Measurements from ENCODE around the gene IFT20. TPM values are rescaled to one million over a fixed set of nuclear protein-coding genes. Genes with fewer than 3 reads are reported as not detected.

Gene IFT20
- total RNA-seq, 1 donor from 2014 or later: 24.2 TPM

- DNase-seq (ENCODE audit: low spot score) (no peak), ATAC-seq (no peak)
These were observed 2.9 kb upstream of the IFT20 start for GRCh38 chr17:28338056-28338768.

- DNase-seq (ENCODE audit: low spot score) (peak; percentile 80), ATAC-seq (peak; percentile 45)
These were observed 943 bp upstream of the IFT20 start for GRCh38 chr17:28335959-28336871.

- DNase-seq (ENCODE audit: low spot score): no peak
- no peak for ATAC-seq
These were observed 539 bp downstream of the IFT20 start for GRCh38 chr17:28334666-28335200.

- no peak for DNase-seq (ENCODE audit: low spot score)
- ATAC-seq: no peak
These were observed 1.1 kb downstream of the IFT20 start for GRCh38 chr17:28334171-28334570.

- DNase-seq (ENCODE audit: low spot score) (peak; percentile 32), ATAC-seq (no peak)
These were observed 2.1 kb downstream of the IFT20 start for GRCh38 chr17:28333083-28333746.

GRCh38 chr17:28331891-28332420 lies 3.3 kb downstream of the IFT20 start:
- no peak for ATAC-seq
- peak; percentile 32 for DNase-seq (ENCODE audit: low spot score)

- ATAC-seq: no peak
- peak; percentile 29 for DNase-seq (ENCODE audit: low spot score)
These were observed 4.6 kb downstream of the IFT20 start for GRCh38 chr17:28330671-28331070.

- peak; percentile 21 for DNase-seq (ENCODE audit: low spot score)
- ATAC-seq: no peak
These were observed 6.9 kb downstream of the IFT20 start for GRCh38 chr17:28328325-28328724.

GRCh38 chr17:28327709-28328108 lies 7.6 kb downstream of the IFT20 start:
- no peak for DNase-seq (ENCODE audit: low spot score)
- no peak for ATAC-seq

GRCh38 chr17:28327031-28327607 lies 8.2 kb downstream of the IFT20 start:
- DNase-seq (ENCODE audit: low spot score) (peak; percentile 19), ATAC-seq (no peak)

GRCh38 chr17:28326114-28326513 lies 9.2 kb downstream of the IFT20 start:
- no peak for ATAC-seq
- peak; percentile 29 for DNase-seq (ENCODE audit: low spot score)

GRCh38 chr17:28325211-28325610 lies 10.1 kb downstream of the IFT20 start:
- ATAC-seq (no peak), DNase-seq (ENCODE audit: low spot score) (peak; percentile 3)

GRCh38 chr17:28324781-28325180 lies 10.5 kb downstream of the IFT20 start:
- no peak for ATAC-seq
- no peak for DNase-seq (ENCODE audit: low spot score)

GRCh38 chr17:28324267-28324745 lies 11.0 kb downstream of the IFT20 start:
- ATAC-seq (peak; percentile 31), DNase-seq (ENCODE audit: low spot score) (peak; percentile 41)

- no peak for DNase-seq (ENCODE audit: low spot score)
- no peak for ATAC-seq
These were observed 14.8 kb downstream of the IFT20 start for GRCh38 chr17:28320215-28321061.

GRCh38 chr17:28319598-28319935 lies 15.7 kb downstream of the IFT20 start:
- ATAC-seq (peak; percentile 7), DNase-seq (ENCODE audit: low spot score) (no peak)

- ATAC-seq (peak; percentile 94), DNase-seq (ENCODE audit: low spot score) (peak; percentile 96)
These were observed 16.3 kb downstream of the IFT20 start, which contains the start of gene TMEM97 for GRCh38 chr17:28318759-28319597. Gene TMEM97, plus strand, starts transcription at chr17:28319200. Its CDS starts 40 bp downstream, at chr17:28319240.

- DNase-seq (ENCODE audit: low spot score) (no peak), ATAC-seq (no peak)
These were observed 17.1 kb downstream of the IFT20 start for GRCh38 chr17:28317966-28318758.
